Measurements from ENCODE around the gene ATMIN.
A peak's percentile ranks its signal among the peaks of the same experiment; 100 is the strongest.

The ATMIN gene

GRCh38 chr16:81035398-81035974 is at the start of gene ATMIN:
TSS of gene ATMIN (plus strand) at chr16:81035842. CDS start at chr16:81035871, 29 bp downstream.
- peak; percentile 73 to 88 for DNase-seq (ENCODE audit: low read depth in 1 of 2, low spot score in 1 of 2)

- no peak for DNase-seq (ENCODE audit: low read depth in 1 of 2, low spot score in 1 of 2)
Observed at GRCh38 chr16:80986557-80986956, 49.1 kb upstream of the ATMIN start.

GRCh38 chr16:80988756-80989155 is 46.9 kb upstream of the ATMIN start:
- DNase-seq (ENCODE audit: low read depth in 1 of 2, low spot score in 1 of 2), result no peak

- no peak for DNase-seq (ENCODE audit: low read depth in 1 of 2, low spot score in 1 of 2)
Observed at GRCh38 chr16:80989801-80990200, 45.8 kb upstream of the ATMIN start.

- DNase-seq (ENCODE audit: low read depth in 1 of 2, low spot score in 1 of 2), result no peak
Observed at GRCh38 chr16:80990577-80990976, 45.1 kb upstream of the ATMIN start.

GRCh38 chr16:80990978-80991377 is 44.7 kb upstream of the ATMIN start:
- DNase-seq (ENCODE audit: low read depth in 1 of 2, low spot score in 1 of 2), result no peak

- no peak for DNase-seq (ENCODE audit: low read depth in 1 of 2, low spot score in 1 of 2)
Observed at GRCh38 chr16:80991792-80992430, 43.7 kb upstream of the ATMIN start.

GRCh38 chr16:80992676-80993293 is 42.9 kb upstream of the ATMIN start:
- no peak for DNase-seq (ENCODE audit: low read depth in 1 of 2, low spot score in 1 of 2)

GRCh38 chr16:80993307-80993706 is 42.3 kb upstream of the ATMIN start:
- DNase-seq (ENCODE audit: low read depth in 1 of 2, low spot score in 1 of 2), result no peak

GRCh38 chr16:80993834-80994233 is 41.8 kb upstream of the ATMIN start:
- no peak for DNase-seq (ENCODE audit: low read depth in 1 of 2, low spot score in 1 of 2)

GRCh38 chr16:80994451-80994850 is 41.2 kb upstream of the ATMIN start:
- DNase-seq (ENCODE audit: low read depth in 1 of 2, low spot score in 1 of 2), result no peak

- DNase-seq (ENCODE audit: low read depth in 1 of 2, low spot score in 1 of 2), result no peak
Observed at GRCh38 chr16:80996688-80997138, 38.9 kb upstream of the ATMIN start.

GRCh38 chr16:80997139-80997798 is 38.4 kb upstream of the ATMIN start:
- no peak for DNase-seq (ENCODE audit: low read depth in 1 of 2, low spot score in 1 of 2)

GRCh38 chr16:80997964-80998620 is 37.5 kb upstream of the ATMIN start:
- DNase-seq (ENCODE audit: low read depth in 1 of 2, low spot score in 1 of 2), result no peak

GRCh38 chr16:81000873-81001272 is 34.8 kb upstream of the ATMIN start:
- DNase-seq (ENCODE audit: low read depth in 1 of 2, low spot score in 1 of 2), result no peak

GRCh38 chr16:81001330-81001729 is 34.3 kb upstream of the ATMIN start:
- DNase-seq (ENCODE audit: low read depth in 1 of 2, low spot score in 1 of 2), result no peak

- DNase-seq (ENCODE audit: low read depth in 1 of 2, low spot score in 1 of 2), result no peak
Observed at GRCh38 chr16:81003064-81003463, 32.6 kb upstream of the ATMIN start.

- DNase-seq (ENCODE audit: low read depth in 1 of 2, low spot score in 1 of 2), result no peak
Observed at GRCh38 chr16:81003610-81004460, 31.8 kb upstream of the ATMIN start.

GRCh38 chr16:81004646-81005353 is 30.8 kb upstream of the ATMIN start:
- DNase-seq (ENCODE audit: low read depth in 1 of 2, low spot score in 1 of 2), result no peak

- no peak for DNase-seq (ENCODE audit: low read depth in 1 of 2, low spot score in 1 of 2)
Observed at GRCh38 chr16:81005610-81006161, 30.0 kb upstream of the ATMIN start.
